Heart left ventricle (tissue), 13 donors: ENCODE measurements around the gene PDGFD.

Experiments
- CTCF ChIP-seq, 12 donors: fragments of 200-600 bp; sonication (generic) in 4 of 12; IDR thresholded peaks; one replicate each; pipeline versions ENCODE4 v1.5.0 to v1.8.0; 2018 to 2022; ENCODE audit warnings: antibody characterized with exemption in 12 of 12, mild to moderate bottlenecking in 5 of 12
- POLR2A ChIP-seq, 2 donors: fragments of 450-650 bp; IDR thresholded peaks; one replicate each; pipeline ENCODE4 v1.6.1; 2017; ENCODE audit warnings: antibody characterized with exemption in 2 of 2, mild to moderate bottlenecking in 2 of 2, moderate library complexity in 2 of 2
- donor health status: ischemic (EF 13 %, LVEDD 7.1; RV severe dilation, severe dysfunction).
- donor health status: DM: no; HTN: yes; CAD: no.
- donor health status: DM: no; HTN: no; CAD: no.
- donor health status: ischemic (EF 25% LVEDD 6.9; RV normal size, moderate dysfunction).
- donor health status: ischemic (EF 25% LVEDD 5.7; RV mildly dilated, moderate dysfunction).
- donor health status: ischemic (EF 35%, LVEDD 5.7; RV mildly dilated, moderate dysfunction).
- donor health status: nonischemic (EF 11% LVEDD 7.7; RV severe dilation, severe dysfunction).
- donor health status: DM: yes; HTN: yes; CAD: no.
- donor health status: PGD.
- donor health status: ischemic (EF 29% LVEDD 5.4; RV normal size, mild dysfunction).
- donor health status: nonischemic (EF 23%, LVEDD 6.1; RV moderate dilation, normal function).

GRCh38 chr11:103949781-103950180 lies 214.2 kb downstream of the PDGFD start:
- TF ChIP-seq CTCF (IDR thresholded peaks at IDR 0.05): no peak
- no peak for TF ChIP-seq POLR2A (IDR thresholded peaks at IDR 0.05)
